H1 (cell line): ENCODE data around the gene RNF175.

Source experiments
- BACH1 ChIP-seq: IDR thresholded peaks from 2 replicates; pipeline ENCODE4 v1.6.1; 2012; ENCODE audit warnings: low read length, improper control_type of control experiment
- BRCA1 ChIP-seq: IDR thresholded peaks from 2 replicates; pipeline ENCODE4 v1.6.1; 2012; ENCODE audit warnings: low read depth, low read length, improper control_type of control experiment
- EGR1 ChIP-seq: IDR thresholded peaks from 2 replicates; pipeline ENCODE4 v1.6.1; 2011; ENCODE audit warnings: low read depth, low read length, borderline replicate concordance
- EZH2 ChIP-seq: fragments of 200-600 bp; sonication (generic); IDR thresholded peaks from 2 replicates; pipeline ENCODE4 v1.7.1; 2012; ENCODE audit warnings: low read depth, mild to moderate bottlenecking, moderate library complexity, low read length, inconsistent platforms; ENCODE audit not compliant: severe bottlenecking
- GABPA ChIP-seq: IDR thresholded peaks from 2 replicates; pipeline ENCODE4 v1.6.1; 2011; ENCODE audit warnings: mild to moderate bottlenecking, low read length, moderate library complexity, borderline replicate concordance; ENCODE audit not compliant: insufficient read depth
- HDAC2 ChIP-seq, 2 experiments: fragments of 300-600 bp in 1 of 2; sonication (generic) in 1 of 2; IDR thresholded peaks; 2 replicates each; pipeline ENCODE4 v1.6.1; 2011 to 2012; ENCODE audit warnings: low read depth in 2 of 2, low read length in 2 of 2, mild to moderate bottlenecking in 2 of 2, moderate library complexity in 2 of 2, borderline replicate concordance in 1 of 2, inconsistent platforms in 1 of 2
- KDM1A ChIP-seq: fragments of 200-600, 300-600 bp; sonication (generic); IDR thresholded peaks from 2 replicates; pipeline ENCODE4 v1.7.1; 2016; ENCODE audit warnings: mild to moderate bottlenecking, low read length, borderline replicate concordance
- RNF2 ChIP-seq: fragments of 200-900, 300-1000 bp; sonication (generic); IDR thresholded peaks from 2 replicates; pipeline ENCODE4 v1.7.1; 2016; ENCODE audit warnings: borderline replicate concordance, low read depth, mild to moderate bottlenecking, antibody characterized with exemption, low read length; ENCODE audit not compliant: poor library complexity, severe bottlenecking; ENCODE audit errors: missing control alignments
- SUZ12 ChIP-seq: fragments of 200-600 bp; sonication (generic); IDR thresholded peaks from 2 replicates; pipeline ENCODE4 v1.6.1; 2012; ENCODE audit warnings: mild to moderate bottlenecking, inconsistent platforms, low read length, moderate library complexity, mixed read lengths
- TAF1 ChIP-seq: IDR thresholded peaks from 2 replicates; pipeline ENCODE4 v1.6.1; 2011; ENCODE audit warnings: mild to moderate bottlenecking, low read depth, low read length
- TEAD4 ChIP-seq: IDR thresholded peaks from 2 replicates; pipeline ENCODE4 v1.6.1; 2012; ENCODE audit warnings: low read depth, low read length, inconsistent platforms, mixed read lengths
- TF ChIP-seq, protein P1 (sequence below): IDR thresholded peaks from 2 replicates; pipeline ENCODE4 v1.6.1; 2011; ENCODE audit warnings: low read length, improper control_type of control experiment

DNA sequence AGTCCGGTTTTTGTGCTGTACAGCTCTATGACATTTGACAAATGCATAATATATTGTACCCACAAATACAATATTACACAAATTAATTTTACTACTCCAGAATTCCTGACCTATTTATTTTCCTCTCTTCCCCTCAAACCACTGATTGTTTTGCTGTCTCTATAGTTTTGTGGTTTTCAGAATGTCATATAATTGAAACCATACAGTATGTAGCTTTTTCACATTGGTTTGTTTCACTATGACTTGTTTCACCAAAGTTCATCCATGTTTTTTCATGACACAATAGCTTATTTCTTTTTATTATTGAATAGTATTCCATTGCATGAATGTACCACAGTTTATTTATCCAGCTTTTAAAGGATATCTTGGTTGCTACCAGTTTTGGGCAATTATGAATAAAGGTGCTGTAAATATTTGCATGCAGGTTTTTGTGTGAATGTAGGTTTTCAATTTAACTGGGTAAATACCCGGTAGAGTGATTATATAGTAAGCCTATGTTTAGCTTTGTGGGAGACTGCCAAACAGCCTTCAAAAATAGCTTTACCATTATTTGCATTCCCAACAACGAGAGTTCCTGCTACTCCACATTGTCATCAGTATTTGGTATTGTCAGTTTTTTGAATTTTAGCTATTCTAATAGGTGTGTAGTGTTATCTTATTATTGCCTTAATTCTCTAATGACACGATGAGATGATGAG is 25.9 kb downstream of the RNF175 start:
- TF ChIP-seq EGR1 (no peak), EZH2 (no peak), KDM1A (no peak), TEAD4 (no peak), GABPA (no peak), BRCA1 (no peak), SUZ12 (no peak), BACH1 (no peak), HDAC2 (IDR thresholded peaks at IDR 0.05; ENCODE audit: borderline replicate concordance in 1 of 2, low read depth in 2 of 2, low read length in 2 of 2) (no peak), TAF1 (no peak), RNF2 (no peak)
- TF ChIP-seq, protein P1, sequence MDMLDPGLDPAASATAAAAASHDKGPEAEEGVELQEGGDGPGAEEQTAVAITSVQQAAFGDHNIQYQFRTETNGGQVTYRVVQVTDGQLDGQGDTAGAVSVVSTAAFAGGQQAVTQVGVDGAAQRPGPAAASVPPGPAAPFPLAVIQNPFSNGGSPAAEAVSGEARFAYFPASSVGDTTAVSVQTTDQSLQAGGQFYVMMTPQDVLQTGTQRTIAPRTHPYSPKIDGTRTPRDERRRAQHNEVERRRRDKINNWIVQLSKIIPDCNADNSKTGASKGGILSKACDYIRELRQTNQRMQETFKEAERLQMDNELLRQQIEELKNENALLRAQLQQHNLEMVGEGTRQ, result no peak
